HG02798 (cell line): ENCODE data around the gene NMRK1.

Experiments used
- ATAC-seq: cut with Tn5 transposase; IDR thresholded peaks from one replicate; pipeline ENCODE4 v1.9.1; 2021; ENCODE audit warnings: mild to moderate bottlenecking; ENCODE audit not compliant: unreplicated experiment, poor library complexity

The NMRK1 gene

GRCh38 chr9:75064307-75065025 is 23.5 kb downstream of the NMRK1 start:
- no peak for ATAC-seq

GRCh38 chr9:75063556-75064305 is 24.2 kb downstream of the NMRK1 start:
- no peak for ATAC-seq

GRCh38 chr9:75061169-75061568 is 26.8 kb downstream of the NMRK1 start:
- ATAC-seq = no peak

- ATAC-seq = no peak
Measured at GRCh38 chr9:75054368-75055001, 33.5 kb downstream of the NMRK1 start.

- peak; percentile 61 for ATAC-seq
Measured at GRCh38 chr9:75053869-75054268, 34.1 kb downstream of the NMRK1 start.

- no peak for ATAC-seq
Measured at GRCh38 chr9:75051285-75051684, 36.7 kb downstream of the NMRK1 start.

- ATAC-seq = no peak
Measured at GRCh38 chr9:75047506-75047905, 40.4 kb downstream of the NMRK1 start.

GRCh38 chr9:75046725-75047345 is 41.1 kb downstream of the NMRK1 start:
- no peak for ATAC-seq

GRCh38 chr9:75041041-75041440 is 46.9 kb downstream of the NMRK1 start:
- ATAC-seq = no peak

- ATAC-seq = no peak
Measured at GRCh38 chr9:75039801-75040200, 48.2 kb downstream of the NMRK1 start.

- ATAC-seq = no peak
Measured at GRCh38 chr9:75039009-75039408, 48.9 kb downstream of the NMRK1 start.

- ATAC-seq = no peak
Measured at GRCh38 chr9:75036793-75037192, 51.2 kb downstream of the NMRK1 start.

- peak; percentile 78 for ATAC-seq
Measured at GRCh38 chr9:75033791-75034473, 54.0 kb downstream of the NMRK1 start.

- ATAC-seq = peak; percentile 51
Measured at GRCh38 chr9:75027187-75028107, 60.5 kb downstream of the NMRK1 start.

- no peak for ATAC-seq
Measured at GRCh38 chr9:75023846-75024245, 64.1 kb downstream of the NMRK1 start.

- no peak for ATAC-seq
Measured at GRCh38 chr9:75019654-75020053, 68.3 kb downstream of the NMRK1 start.

GRCh38 chr9:75019022-75019421 is 68.9 kb downstream of the NMRK1 start:
- no peak for ATAC-seq

GRCh38 chr9:75017378-75017777 is 70.6 kb downstream of the NMRK1 start:
- ATAC-seq = no peak

- no peak for ATAC-seq
Measured at GRCh38 chr9:75013735-75014134, 74.2 kb downstream of the NMRK1 start.
